GM19372 (cell line): ENCODE measurements around the gene KIF4B.
A peak's percentile ranks its signal among the peaks of the same experiment; 100 is the strongest.
"Not testable (repeated sequence)": the region's sequence is repeated elsewhere in the genome, so short reads cannot be mapped to it uniquely, and the experiment has no call there.

Experiments used
- ATAC-seq: cut with Tn5 transposase; IDR thresholded peaks from one replicate; pipeline ENCODE4 v1.9.1; 2021; ENCODE audit warnings: mild to moderate bottlenecking, low read depth, moderate library complexity; ENCODE audit not compliant: unreplicated experiment

KIF4B gene

GRCh38 chr5:155013526-155013925, at the start of gene KIF4B:
TSS of gene KIF4B (plus strand) at chr5:155013755. CDS start at chr5:155013860, 105 bp downstream.
- no peak for ATAC-seq

GRCh38 chr5:154966081-154966841, 47.3 kb upstream of the KIF4B start:
- ATAC-seq: no peak

- ATAC-seq: no peak
Observed at GRCh38 chr5:154966874-154967273, 46.7 kb upstream of the KIF4B start.

- no peak for ATAC-seq
Observed at GRCh38 chr5:154967421-154968024, 46.0 kb upstream of the KIF4B start.

- no peak for ATAC-seq
Observed at GRCh38 chr5:154968953-154969352, 44.6 kb upstream of the KIF4B start.

- no peak for ATAC-seq
Observed at GRCh38 chr5:154970759-154971158, 42.8 kb upstream of the KIF4B start.

- ATAC-seq: no peak
Observed at GRCh38 chr5:154971501-154971900, 42.1 kb upstream of the KIF4B start.

GRCh38 chr5:154972476-154973080, 41.0 kb upstream of the KIF4B start:
- no peak for ATAC-seq

- ATAC-seq: not testable (repeated sequence)
Observed at GRCh38 chr5:154976082-154976481, 37.5 kb upstream of the KIF4B start.

- no peak for ATAC-seq
Observed at GRCh38 chr5:154977409-154977808, 36.1 kb upstream of the KIF4B start.

GRCh38 chr5:154978294-154978693, 35.3 kb upstream of the KIF4B start:
- ATAC-seq: not testable (repeated sequence)

- ATAC-seq: no peak
Observed at GRCh38 chr5:154984946-154985516, 28.5 kb upstream of the KIF4B start.

GRCh38 chr5:154986151-154986550, 27.4 kb upstream of the KIF4B start:
- ATAC-seq: no peak

GRCh38 chr5:154989626-154990025, 23.9 kb upstream of the KIF4B start:
- ATAC-seq: no peak

- ATAC-seq: no peak
Observed at GRCh38 chr5:154993461-154993860, 20.1 kb upstream of the KIF4B start.

- no peak for ATAC-seq
Observed at GRCh38 chr5:154995679-154996078, 17.9 kb upstream of the KIF4B start.

- ATAC-seq: no peak
Observed at GRCh38 chr5:154997746-154998145, 15.8 kb upstream of the KIF4B start.

- ATAC-seq: peak; percentile 72
Observed at GRCh38 chr5:154999865-155000264, 13.7 kb upstream of the KIF4B start.

GRCh38 chr5:155001523-155001922, 12.0 kb upstream of the KIF4B start:
- no peak for ATAC-seq

GRCh38 chr5:155002722-155003121, 10.8 kb upstream of the KIF4B start:
- ATAC-seq: not testable (repeated sequence)

- no peak for ATAC-seq
Observed at GRCh38 chr5:155004138-155004744, 9.3 kb upstream of the KIF4B start.
